Fibroblast of skin of right quadriceps (primary cell): ENCODE measurements around the gene PDGFRA.
"Not testable (repeated sequence)": the region's sequence is repeated elsewhere in the genome, so short reads cannot be mapped to it uniquely, and the experiment has no call there.

ENCODE experiments used
- DNase-seq: peaks from one replicate; pipeline ENCODE4 v3.0.0-alpha.2; 2013

PDGFRA gene

DNA sequence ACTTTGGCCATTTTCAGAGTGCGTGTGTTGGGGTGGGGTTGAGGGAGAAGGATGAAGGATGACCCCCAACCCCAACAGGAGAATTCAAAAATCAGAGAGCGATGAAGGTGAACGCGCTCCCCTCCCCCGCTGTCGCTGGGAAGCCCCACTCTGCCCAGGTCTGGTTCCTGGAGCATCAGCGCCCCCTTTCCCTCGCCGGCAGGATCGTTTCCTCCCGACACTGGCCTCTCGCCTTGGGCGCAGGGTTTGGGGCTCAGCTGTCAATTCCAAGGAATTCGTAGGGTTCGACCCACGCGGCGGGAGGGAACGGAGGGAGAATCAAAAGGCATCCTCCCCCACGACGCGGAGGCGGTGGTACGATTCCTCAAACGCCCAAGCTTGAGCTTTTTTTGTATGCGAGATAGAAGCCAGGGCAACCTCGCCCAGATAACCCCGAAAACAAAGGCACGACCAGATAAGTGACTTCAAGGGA is 1.0 kb upstream of the PDGFRA start:
- DNase-seq, result peak; percentile 87

DNA sequence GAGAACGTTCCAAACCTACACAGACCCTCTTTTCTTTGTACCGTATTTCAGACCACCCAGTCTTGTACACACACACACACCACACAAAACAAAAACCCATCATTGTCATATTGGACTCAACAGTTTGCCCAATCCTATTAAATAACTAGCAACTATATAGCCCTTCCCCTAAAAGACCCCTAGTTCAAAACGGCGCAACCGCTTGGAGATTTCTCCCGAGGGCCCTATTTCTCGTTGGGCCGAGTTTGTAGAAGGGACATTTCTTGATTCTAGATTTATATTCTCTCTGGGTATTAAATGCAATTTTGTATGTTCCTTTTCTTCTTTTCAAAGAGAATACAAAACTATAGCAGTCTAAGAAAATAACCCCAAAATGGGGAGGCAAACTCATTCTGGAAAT is 547 bp upstream of the PDGFRA start:
- DNase-seq, result no peak

DNA sequence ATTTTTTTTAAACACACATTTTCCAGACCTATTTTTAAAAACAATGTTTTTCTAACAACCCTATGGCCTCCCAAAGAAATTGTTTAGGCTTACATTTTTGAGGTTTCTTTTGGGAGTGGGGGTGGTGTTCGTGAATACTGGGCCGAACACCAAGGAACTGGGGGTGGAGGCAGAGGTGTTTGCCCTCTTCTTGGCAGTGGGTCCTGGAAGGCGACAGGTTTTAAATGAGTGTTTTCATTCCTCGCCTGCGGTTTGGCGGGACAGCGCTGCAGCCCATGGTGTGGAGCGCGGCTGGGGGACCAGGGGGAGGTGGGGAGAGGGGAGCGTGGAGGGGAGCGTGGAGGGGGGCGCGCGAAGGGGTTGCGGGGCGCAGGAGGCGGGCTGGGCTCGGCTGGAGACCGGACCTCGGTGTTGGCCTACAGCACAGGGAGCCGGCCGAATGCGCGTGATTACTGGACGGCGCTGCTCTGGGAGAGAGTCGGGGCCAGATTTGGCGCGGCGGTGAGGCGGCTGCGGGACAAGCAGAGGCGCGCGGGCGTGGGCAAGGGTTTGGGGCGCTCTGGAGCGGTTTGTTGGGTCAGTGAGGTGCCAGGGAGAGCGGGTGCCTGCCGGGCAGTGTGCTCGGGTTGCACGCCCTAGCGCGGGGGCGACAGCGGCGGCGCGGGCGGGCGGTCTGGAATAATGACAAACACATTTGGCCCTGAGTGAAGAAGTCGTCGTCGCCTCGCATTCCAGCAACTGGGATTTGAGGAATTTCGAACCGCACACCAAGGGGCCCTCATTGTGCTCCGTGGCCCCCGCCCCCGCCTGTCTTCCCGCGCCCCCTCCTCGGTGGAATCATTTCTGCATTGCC is 764 bp downstream of the PDGFRA start:
- DNase-seq, result peak; percentile 59

DNA sequence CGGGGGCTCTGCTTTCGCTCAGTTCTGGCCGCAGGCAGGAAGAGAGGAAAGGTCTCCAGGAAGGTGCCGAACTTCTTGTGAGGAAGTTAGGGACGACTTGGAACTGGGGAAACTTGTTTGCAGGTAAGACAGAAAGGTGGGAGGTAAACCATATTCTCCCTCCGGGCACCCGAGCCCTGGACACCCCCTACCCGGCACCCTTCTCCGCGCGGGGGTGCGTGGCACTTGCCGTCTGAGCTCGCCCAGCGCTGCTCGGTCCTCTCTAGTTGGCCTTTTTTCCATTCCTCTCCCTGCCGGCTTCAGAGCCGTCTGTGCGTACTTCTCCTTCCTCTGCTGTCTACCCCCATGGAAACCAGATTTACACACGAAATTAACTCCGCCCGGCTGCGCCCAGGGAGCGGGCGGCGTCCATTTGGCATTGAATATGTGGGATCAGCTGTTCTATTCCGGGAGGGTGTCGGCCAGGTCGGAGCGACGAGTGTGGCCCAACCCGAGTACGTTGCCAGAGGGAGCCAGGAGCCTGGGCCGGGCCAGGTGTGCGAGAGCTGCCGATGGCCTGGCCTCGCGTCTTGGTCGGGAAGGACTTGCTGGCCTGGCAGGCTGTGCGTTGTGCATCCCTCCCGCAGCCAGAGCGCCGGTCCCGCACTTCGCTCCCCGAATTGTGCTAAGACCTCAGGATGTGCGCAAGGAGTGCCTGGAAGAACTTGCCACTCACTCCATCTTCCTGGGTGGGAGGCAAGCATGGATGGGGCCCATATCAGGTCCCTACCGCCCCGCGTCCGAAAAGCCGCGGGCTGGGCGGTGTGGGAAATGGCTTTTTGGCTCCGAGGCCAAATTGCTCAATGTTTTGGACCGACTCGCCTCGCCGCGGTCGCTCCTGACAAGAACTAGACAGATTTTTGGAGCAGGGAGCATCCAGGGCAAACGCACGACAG is 1.7 kb downstream of the PDGFRA start:
- peak; percentile 44 for DNase-seq

DNA sequence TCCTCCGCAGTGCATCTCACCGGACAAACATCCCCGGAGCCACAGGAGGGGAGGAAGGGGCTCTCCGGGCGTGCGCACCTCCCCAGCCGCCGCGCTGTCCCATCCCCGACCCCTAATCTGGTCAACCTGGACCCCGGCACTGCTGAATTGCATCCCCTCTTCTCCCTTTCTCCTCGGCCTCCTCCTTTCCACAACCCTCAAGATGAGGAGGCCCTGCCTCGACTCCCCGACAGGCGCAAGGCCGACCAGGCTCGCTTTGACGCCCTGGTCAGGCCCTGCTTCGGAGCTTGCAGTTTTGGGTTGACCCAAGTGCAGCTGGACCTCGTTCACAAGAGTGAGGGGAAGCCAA is 2.3 kb downstream of the PDGFRA start:
- DNase-seq, result no peak

DNA sequence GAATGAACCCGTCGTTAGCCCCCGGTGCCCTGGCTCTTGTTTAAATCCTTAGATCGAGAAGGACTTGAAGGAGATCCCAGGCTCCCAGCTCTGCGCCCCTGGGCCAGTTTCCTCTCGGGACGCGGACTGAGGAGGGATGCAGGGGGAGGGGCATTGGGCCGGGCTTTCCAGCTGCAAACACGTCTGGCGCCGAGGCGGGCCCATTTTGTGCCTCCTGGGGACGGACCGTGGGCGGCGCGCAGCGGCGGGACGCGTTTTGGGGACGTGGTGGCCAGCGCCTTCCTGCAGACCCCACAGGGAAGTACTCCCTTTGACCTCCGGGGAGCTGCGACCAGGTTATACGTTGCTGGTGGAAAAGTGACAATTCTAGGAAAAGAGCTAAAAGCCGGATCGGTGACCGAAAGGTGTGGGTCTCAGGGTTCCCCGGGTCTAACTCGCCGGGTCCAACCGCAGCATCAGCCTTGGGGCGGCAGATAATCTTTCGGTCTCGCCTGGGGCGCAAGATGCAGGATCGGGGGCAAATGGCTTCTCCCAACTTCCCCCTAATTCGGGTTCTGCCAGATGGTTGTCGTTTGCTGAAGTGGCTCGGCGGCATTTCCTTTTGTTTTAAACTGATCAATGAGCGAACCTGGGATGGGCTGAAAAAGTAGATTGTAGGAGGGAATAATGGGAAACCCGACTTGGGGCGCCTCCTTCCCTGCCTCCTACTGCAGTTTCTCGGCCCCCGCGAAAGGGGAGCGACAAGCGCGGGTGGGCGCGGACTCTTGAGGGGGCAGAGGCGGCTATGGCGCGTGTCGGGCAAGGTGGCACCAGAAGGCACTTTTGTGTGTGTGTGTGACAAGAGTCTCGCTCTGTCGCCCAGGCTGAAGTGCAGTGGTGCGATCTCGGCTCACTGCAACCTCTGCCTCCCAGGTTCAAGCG is 2.9 kb downstream of the PDGFRA start:
- DNase-seq, result peak; percentile 68

DNA sequence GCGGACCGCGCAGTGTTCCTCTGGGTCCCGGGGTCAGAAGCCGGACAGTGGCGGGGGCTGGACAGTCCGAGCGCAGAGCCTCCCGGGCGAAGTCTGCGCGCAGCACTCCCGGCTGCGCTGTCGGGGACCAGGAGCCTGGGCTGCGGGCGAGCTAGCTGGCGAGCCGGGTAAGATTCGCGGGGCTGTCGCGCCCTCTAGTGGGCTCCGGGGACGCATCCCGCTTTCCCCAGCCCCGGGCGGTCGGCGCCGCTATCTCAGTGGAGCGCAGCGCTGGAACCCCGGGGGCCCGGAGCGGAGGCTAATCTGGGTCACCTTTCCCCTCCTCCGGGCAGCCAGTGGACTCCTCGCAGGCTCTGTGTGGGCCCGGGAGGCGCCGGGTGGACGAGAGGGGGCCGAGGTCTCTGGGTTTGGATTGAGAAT is 4.2 kb downstream of the PDGFRA start:
- DNase-seq, result peak; percentile 85

DNA sequence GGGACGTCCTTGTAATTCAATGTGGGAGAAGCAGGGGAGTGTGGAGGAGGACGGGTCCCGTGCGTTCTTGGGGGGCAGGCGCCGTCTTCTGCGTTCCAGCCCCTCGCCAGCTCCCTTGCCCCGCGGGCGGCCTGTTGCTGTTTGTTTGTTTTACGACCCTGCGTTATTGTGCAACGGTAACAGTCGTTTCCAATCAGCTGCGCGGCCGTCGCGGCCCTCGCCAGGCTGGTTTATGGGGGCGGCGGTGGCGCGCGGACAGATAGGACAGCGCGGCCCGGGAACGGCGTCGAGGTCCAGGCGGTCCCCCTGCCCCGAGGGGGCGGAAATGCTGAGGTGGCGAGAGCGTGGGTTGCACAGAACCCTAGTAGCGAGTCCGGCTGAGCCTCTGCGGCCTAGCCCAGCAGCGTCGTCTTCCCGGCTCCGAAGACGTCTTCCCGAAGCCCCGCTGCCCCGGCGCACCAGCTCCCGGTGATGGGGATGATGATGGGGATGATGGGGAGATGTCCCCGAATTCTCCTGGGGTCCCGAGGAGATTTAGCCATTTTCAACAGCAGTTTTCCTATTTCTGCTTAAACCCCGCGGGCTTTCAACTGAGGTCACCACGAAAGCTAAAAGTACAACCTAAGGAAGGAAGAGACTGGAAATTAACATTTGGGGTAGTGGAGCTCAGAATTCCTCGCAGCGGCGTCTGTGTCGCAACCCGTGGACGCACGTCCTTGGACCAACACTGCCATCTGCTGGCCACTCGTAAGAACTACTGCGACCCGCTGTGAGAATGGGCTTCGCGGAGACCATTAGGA is 4.8 kb downstream of the PDGFRA start:
- peak; percentile 80 for DNase-seq

DNA sequence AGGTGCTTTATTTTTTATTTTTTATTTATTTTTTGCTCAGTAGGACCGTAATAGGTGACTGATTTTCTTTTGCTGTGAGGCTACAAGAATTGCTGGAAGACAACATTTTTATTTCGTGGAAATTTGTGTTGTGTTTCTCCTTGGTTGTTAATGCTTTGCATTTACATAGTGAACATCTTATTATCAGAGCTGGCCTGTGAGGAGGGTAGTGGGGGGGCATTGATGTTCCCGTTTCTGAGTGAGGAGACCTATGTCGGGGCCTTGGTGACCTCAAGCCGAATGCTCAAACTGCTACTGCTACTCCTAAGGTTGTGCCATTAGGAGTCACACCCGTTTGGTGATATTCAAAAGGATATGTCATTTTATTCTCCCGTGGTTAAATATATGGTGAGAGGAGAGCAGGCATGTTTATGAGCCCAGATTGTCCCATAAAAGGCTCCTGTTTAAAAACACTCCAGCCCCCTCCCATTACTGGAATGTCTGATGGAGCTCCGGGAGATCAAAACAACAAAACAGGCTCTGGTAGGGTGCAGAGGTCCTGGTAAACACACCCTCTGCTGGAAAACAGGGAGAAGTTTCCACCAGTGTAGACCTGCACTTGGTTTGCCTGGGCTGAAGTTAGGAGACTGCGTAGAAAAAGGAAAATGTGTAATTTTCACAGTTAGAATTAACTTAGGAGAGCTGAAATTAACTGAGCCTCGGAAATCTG is 5.6 kb downstream of the PDGFRA start:
- no peak for DNase-seq

DNA sequence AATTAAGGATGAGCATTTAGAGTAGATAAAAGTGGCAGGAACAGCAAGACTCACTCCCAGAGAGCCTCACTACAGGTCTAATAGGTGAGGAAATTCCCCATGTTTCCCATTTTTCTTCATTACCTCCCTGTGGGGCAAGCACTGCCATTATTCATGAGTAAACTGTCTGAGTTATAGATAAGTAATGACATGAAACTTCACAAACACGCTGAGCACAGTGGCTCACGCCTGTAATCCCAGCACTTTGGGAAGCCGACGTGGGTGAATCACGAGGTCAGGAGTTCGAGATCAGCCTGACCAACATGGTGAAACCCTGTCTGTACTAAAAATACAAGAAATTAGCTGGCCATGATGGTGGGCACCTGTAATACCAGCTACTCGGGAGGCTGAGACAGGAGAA is 7.2 kb downstream of the PDGFRA start:
- DNase-seq, result not testable (repeated sequence)

DNA sequence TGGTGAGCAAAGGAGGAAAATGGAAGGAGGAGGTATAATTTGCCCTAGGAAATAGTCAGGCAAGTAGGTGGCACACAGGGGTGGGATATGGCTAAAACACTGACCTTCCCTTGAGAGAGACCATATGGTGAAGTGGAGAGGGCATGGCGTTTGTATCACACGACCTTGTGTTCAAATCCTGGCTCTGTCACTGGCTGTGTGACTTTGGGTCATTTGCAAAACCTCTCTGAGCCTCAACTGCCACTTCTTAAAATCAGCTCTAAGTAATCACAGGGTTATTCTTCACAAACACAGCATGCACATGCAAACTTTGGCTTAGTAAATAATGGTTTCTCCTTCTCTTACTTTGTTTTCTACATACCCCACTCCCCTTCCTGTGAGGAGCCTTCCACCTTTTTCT is 8.7 kb downstream of the PDGFRA start:
- no peak for DNase-seq

DNA sequence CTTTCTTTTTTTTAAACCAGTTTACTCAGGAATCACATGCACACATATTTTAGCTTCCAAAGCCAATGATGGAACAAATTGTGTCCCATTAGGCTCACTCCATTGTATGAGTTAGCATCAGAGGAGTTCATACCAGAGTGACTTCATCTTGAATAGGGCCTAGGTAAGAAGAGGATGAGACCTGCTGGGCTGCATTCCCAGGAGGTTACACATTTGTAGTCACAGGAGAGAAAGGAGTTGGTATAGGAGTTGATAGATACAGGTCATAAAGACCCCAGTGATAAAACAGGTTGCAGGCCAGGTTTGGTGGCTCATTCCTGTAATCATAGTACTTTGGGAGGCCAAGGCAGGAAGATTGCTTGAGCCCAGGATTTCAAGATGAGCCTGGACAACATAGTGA is 9.3 kb downstream of the PDGFRA start:
- no peak for DNase-seq

DNA sequence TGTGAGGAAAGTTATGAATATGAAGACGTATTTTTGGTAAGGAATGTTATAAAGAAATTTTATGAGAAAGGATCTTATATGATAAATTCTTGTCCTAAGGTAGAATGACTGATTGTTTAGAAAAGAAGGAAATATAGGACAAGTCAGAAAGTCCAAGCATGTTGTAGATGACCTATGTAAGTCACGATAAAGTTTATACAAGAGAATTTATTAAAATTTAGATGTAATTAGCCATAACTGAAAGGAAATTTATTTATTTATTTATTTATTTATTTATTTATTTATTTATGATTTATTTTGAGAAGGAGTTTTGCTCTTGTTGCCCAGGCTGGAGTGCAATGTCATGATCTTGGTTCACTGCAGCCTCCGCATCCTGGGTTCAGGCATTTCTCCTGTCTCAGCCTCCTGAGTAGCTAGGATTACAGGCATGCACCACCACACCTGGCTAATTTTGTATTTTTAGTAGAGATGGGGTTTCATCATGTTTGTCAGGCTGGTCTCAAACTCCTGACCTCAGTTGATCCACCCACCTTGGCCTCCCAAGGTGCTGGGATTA is 12.3 kb downstream of the PDGFRA start:
- DNase-seq, result peak; percentile 56

DNA sequence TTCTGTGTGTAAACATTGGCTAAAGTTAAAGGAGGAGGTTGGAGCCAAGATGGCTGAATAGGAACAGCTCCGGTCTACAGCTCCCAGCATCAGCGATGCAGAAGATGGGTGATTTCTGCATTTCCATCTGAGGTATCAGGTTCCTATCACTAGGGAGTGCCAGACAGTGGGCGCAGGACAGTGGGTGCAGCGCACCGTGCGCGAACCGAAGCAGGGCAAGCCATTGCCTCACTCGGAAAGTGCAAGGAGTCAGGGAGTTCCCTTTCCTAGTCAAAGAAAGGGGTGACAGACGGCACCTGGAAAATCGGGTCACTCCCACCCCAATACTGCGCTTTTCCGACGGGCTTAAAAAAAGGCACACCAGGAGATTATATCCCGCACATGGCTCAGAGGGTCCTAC is 14.4 kb downstream of the PDGFRA start:
- not testable (repeated sequence) for DNase-seq

DNA sequence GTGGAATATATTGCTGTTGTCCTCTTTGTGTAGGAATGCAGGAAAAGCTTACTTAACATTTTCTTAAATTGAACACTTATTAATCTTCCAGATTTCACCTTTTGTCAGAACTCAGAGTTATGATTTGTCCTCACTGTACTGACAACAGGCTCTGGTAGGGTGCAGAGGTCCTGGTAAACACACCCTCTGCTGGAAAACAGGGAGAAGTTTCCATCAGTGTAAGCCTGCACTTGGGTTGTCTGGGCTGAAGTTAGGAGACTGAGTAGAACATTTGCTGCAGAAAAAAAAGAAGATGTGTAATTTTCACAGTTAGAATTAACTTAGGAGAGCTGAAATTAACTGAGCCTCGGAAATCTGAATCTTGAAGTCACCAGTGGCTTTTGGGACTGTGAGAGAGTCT is 23.2 kb downstream of the PDGFRA start:
- DNase-seq, result not testable (repeated sequence)

DNA sequence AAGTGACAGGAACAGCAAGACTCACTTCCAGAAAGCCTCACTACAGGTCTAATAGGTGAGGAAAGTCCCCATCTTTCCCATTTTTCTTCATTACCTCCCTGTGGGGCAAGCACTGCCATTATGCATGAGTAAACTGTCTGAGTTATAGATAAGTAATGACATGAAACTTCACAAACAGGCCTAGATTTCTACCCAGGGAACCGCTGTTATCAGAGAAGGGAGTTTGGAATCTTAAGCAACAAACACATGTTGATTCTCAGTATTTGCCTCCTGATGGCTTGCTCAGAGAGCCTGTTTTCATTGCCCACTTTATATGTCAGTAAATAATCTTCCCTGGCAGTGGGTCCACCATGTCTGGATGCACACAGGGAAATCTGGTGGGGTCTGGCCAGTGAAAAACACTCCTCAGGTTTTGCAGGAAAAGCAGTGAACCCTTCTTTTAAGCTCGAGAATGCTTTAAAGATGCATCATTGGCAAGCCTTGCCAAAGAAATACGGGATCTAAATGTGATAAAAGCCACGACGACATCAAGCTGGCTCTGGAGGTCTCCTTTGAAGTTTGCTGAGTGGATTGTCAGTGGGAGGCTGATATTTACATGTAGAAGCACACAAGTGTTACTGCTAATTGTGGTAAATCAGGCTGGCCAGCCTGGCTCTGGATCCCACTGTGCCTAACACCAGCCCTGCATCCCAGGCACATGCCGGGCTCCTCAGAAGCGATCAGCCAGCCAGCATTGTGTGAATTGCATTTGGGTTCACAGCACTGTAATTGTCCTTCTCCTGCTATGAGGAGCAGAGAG is 25.2 kb downstream of the PDGFRA start:
- no peak for DNase-seq

DNA sequence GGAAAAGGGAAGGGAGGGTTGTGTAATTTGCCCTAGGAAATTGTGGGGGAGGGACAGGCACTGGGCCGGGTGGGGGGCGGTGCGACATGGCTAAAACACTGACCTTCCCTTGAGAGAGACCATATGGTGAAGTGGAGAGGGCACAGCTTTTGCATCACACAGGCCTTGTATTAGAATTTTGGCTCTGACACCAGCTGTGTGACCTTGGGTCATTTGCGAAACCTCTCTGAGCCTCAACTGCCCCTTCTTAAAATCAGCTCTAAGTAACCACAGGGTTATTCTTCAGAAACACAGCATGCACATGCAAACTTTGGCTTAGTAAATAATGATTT is 25.8 kb downstream of the PDGFRA start:
- no peak for DNase-seq

DNA sequence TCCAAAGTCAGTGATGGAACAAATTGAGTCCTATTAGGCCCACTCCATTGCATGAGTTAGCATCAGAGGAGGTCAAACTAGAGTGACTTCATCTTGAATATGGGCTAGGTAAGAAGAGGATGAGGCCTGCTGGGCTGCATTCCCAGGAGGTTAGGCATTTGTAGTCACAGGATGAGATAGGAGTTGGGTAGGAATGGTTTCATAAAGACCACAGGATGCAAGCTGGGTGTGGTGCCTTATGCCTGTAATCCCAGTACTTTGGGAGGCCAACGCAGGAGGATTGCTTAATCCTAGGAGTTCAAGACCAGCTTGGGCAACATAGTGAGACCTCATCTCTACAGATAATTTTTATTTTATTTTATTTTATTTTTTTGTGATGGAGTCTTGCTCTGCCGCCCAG is 26.8 kb downstream of the PDGFRA start:
- peak; percentile 25 for DNase-seq

DNA sequence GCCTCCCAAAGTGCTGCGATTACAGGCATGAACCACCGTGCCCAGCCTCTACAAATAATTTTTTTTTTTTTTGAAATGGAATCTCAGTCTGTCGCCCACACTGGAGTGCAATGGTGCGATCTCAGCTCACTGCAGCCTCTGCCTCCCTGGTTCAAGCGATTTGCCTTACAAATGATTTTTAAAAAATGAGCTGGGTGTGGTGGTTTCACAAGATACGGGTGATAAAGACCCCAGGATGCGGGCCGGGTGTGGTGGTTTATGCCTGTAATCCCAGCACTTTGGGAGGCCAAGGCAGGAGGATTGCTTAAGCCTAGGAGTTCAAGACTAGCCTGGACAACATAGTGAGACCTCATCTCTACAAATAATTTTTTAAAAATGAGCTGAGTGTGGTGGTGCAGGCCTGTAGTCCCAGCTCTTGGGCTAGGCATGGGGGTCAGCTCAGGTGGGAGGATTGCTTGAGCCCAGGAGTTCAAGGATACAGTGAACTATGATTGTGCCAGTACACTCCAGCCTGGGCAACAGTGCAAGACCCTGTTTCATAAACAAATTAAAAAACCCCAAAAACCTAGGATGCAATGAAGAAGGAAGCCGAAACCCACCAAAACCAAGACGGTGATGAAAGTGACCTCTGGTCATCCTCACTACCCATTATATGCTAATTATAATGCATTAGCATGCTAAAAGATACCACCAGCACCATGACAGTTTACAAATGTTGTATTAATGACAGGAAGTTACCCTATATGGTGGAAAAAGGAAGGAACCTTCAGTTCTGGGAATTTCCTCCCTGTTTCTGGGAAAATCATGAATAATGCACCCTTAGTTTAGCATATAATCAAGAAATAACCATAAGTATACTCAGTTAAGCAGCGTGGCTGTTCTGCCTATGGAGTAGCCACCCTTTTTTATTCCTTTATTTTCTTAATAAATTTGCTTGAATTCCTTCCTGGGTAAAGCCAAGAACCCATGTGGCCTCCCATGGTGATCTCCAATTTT is 27.7 kb downstream of the PDGFRA start:
- DNase-seq, result no peak
